ENCODE data around the gene PHKG1.
"Not testable (repeated sequence)": the region's sequence is repeated elsewhere in the genome, so short reads cannot be mapped to it uniquely, and the experiment has no call there.

Gene PHKG1

GRCh38 chr7:56033671-56034432, 58.9 kb downstream of the PHKG1 start:
- peak; percentile 78 for DNase-seq

- DNase-seq = not testable (repeated sequence)
These were observed 60.2 kb downstream of the PHKG1 start for GRCh38 chr7:56032578-56032977.

- not testable (repeated sequence) for DNase-seq
These were observed 61.2 kb downstream of the PHKG1 start for GRCh38 chr7:56031556-56031955.

- DNase-seq = no peak
These were observed 62.4 kb downstream of the PHKG1 start for GRCh38 chr7:56030340-56030739.

All from kidney glomerular epithelial cell (primary cell).